Astrocyte (in vitro differentiated cells and primary cell): ENCODE data around the gene RFESD. TPM values are rescaled to one million over a fixed set of nuclear protein-coding genes. Genes with fewer than 3 reads are reported as not detected.

ENCODE experiments used
- DNase-seq: peaks from one replicate; pipeline ENCODE4 v3.0.0-alpha.2; 2010; ENCODE audit warnings: low read depth
- FAIRE-seq: peaks from 2 replicates; lab custom pipeline; 2011; peaks lifted over from hg19 to GRCh38; lab: Jason Lieb, UNC
- H2AFZ ChIP-seq: 2 replicates; pipeline ENCODE4 v1.6.0; 2012; ENCODE audit warnings: low read depth, low read length, inconsistent platforms
- H3K27ac ChIP-seq: 2 replicates; pipeline ENCODE4 v1.5.1; 2011; ENCODE audit warnings: low read depth, low read length, inconsistent platforms
- H3K27me3 ChIP-seq: 2 replicates; pipeline ENCODE4 v1.6.0; 2011; ENCODE audit warnings: low read length, inconsistent platforms; ENCODE audit not compliant: insufficient read depth
- H3K36me3 ChIP-seq: 2 replicates; pipeline ENCODE4 v1.5.1; 2011; ENCODE audit warnings: low read length, inconsistent platforms; ENCODE audit not compliant: insufficient read depth
- H3K4me1 ChIP-seq: 2 replicates; pipeline ENCODE4 v1.5.1; 2011; ENCODE audit warnings: low read length, inconsistent platforms; ENCODE audit not compliant: insufficient read depth
- H3K4me2 ChIP-seq: 2 replicates; pipeline ENCODE4 v1.6.0; 2012; ENCODE audit warnings: low read length, inconsistent platforms
- H3K4me3 ChIP-seq: 2 replicates; pipeline ENCODE4 v1.5.1; 2011; ENCODE audit warnings: low read depth, mild to moderate bottlenecking, low read length, inconsistent platforms; ENCODE audit not compliant: insufficient read depth
- H3K79me2 ChIP-seq: 2 replicates; pipeline ENCODE4 v1.6.0; 2012; ENCODE audit warnings: mild to moderate bottlenecking, low read length, inconsistent platforms; ENCODE audit not compliant: insufficient read depth
- H3K9ac ChIP-seq: 2 replicates; pipeline ENCODE4 v1.6.0; 2012; ENCODE audit warnings: mild to moderate bottlenecking, low read length, inconsistent platforms
- H3K9me3 ChIP-seq: 2 replicates; pipeline ENCODE4 v1.5.1; 2012; ENCODE audit warnings: low read depth, mild to moderate bottlenecking, low read length, inconsistent platforms; ENCODE audit not compliant: insufficient read depth
- H4K20me1 ChIP-seq: 2 replicates; pipeline ENCODE4 v1.6.0; 2012; ENCODE audit warnings: low read length, inconsistent platforms; ENCODE audit not compliant: insufficient read depth
- H3K27ac Mint-ChIP-seq: one replicate; pipeline ENCODE4 v1.8.0; 2021; ENCODE audit warnings: mild to moderate bottlenecking, mixed read lengths; ENCODE audit not compliant: unreplicated experiment
- H3K27me3 Mint-ChIP-seq: one replicate; pipeline ENCODE4 v1.8.0; 2021; ENCODE audit warnings: low read depth, mixed read lengths; ENCODE audit not compliant: unreplicated experiment
- H3K36me3 Mint-ChIP-seq: one replicate; pipeline ENCODE4 v1.8.0; 2021; ENCODE audit warnings: low read depth, mixed read lengths; ENCODE audit not compliant: unreplicated experiment
- H3K4me1 Mint-ChIP-seq: one replicate; pipeline ENCODE4 v1.8.0; 2021; ENCODE audit warnings: low read depth, mixed read lengths; ENCODE audit not compliant: unreplicated experiment
- H3K4me3 Mint-ChIP-seq: one replicate; pipeline ENCODE4 v1.8.0; 2021; ENCODE audit warnings: mild to moderate bottlenecking, moderate library complexity, mixed read lengths; ENCODE audit not compliant: unreplicated experiment
- H3K9me3 Mint-ChIP-seq: one replicate; pipeline ENCODE4 v1.8.0; 2021; ENCODE audit warnings: mild to moderate bottlenecking, mixed read lengths; ENCODE audit not compliant: unreplicated experiment
- CTCF ChIP-seq: IDR thresholded peaks from 2 replicates; pipeline ENCODE4 v1.5.1; 2011; ENCODE audit warnings: low read depth, mild to moderate bottlenecking, inconsistent platforms, low read length, moderate library complexity; ENCODE audit not compliant: insufficient read depth
- EZH2 ChIP-seq: IDR thresholded peaks from 2 replicates; pipeline ENCODE4 v1.6.1; 2012; ENCODE audit warnings: mild to moderate bottlenecking, low read length, inconsistent platforms; ENCODE audit not compliant: insufficient read depth
- total RNA-seq: library from RNA; stranded (reverse); gene quantifications from 2 replicates; pipeline ENCODE4 v1.2.1, GENCODE V29; 2021

Gene RFESD
- total RNA-seq, 1 donor from 2014 or later = 2.2 TPM

GRCh38 chr5:95626701-95627100 lies 19.9 kb upstream of the RFESD start:
- Histone ChIP-seq H3K4me2 (no peak overlapping the region), H3K9me3 (peaks cover 3% of the 10 kb centered on the region), H3K27ac (no peak overlapping the region), H3K27me3 (peaks cover 2% of the 10 kb centered on the region), H3K4me1 (peaks cover 11% of the 10 kb centered on the region), H3K4me3 (no peak overlapping the region), H4K20me1 (no peaks in the 10 kb centered on the region), H3K36me3 (no peaks in the 10 kb centered on the region), H3K79me2 (no peaks in the 10 kb centered on the region), H2AFZ (no peak overlapping the region), H3K9ac (no peak overlapping the region)
- Mint-ChIP-seq H3K9me3 (peaks cover 6% of the 10 kb centered on the region), H3K27ac (no peak overlapping the region), H3K27me3 (peaks cover 23% of the 10 kb centered on the region), H3K36me3 (no peaks in the 10 kb centered on the region), H3K4me3 (no peak overlapping the region), H3K4me1 (peaks cover 13% of the 10 kb centered on the region)
- TF ChIP-seq EZH2 (no peak), CTCF (no peak)
- FAIRE-seq = no peak
- no peak for DNase-seq

- Mint-ChIP-seq H3K4me1 (peaks cover 20% of the 10 kb centered on the region), H3K27me3 (peaks cover 12% of the 10 kb centered on the region), H3K4me3 (no peak overlapping the region), H3K9me3 (peaks cover 5% of the 10 kb centered on the region), H3K36me3 (no peaks in the 10 kb centered on the region), H3K27ac (no peak overlapping the region)
- Histone ChIP-seq H4K20me1 (no peaks in the 10 kb centered on the region), H3K36me3 (no peaks in the 10 kb centered on the region), H3K27ac (no peak overlapping the region), H3K4me2 (no peak overlapping the region), H3K4me1 (peaks cover 13% of the 10 kb centered on the region), H3K79me2 (no peaks in the 10 kb centered on the region), H2AFZ (no peak overlapping the region), H3K4me3 (no peak overlapping the region), H3K9ac (no peak overlapping the region), H3K27me3 (no peaks in the 10 kb centered on the region), H3K9me3 (peaks cover 3% of the 10 kb centered on the region)
- DNase-seq (no peak), FAIRE-seq (no peak)
- TF ChIP-seq EZH2 (no peak), CTCF (no peak)
Observed at GRCh38 chr5:95627971-95628810, 18.4 kb upstream of the RFESD start.

- Histone ChIP-seq H3K27me3 (no peaks in the 10 kb centered on the region), H3K9ac (no peak overlapping the region), H3K36me3 (no peaks in the 10 kb centered on the region), H3K27ac (no peak overlapping the region), H4K20me1 (no peaks in the 10 kb centered on the region), H3K4me2 (no peak overlapping the region), H3K79me2 (no peaks in the 10 kb centered on the region), H3K9me3 (peaks cover 3% of the 10 kb centered on the region), H3K4me3 (no peak overlapping the region), H3K4me1 (peaks cover 13% of the 10 kb centered on the region), H2AFZ (no peak overlapping the region)
- FAIRE-seq (no peak), DNase-seq (no peak)
- peaks cover 5% of the 10 kb centered on the region for H3K9me3 Mint-ChIP-seq
- H3K4me3 Mint-ChIP-seq = no peak overlapping the region
- no peak overlapping the region for H3K27ac Mint-ChIP-seq
- no peaks in the 10 kb centered on the region for H3K36me3 Mint-ChIP-seq
- peaks cover 6% of the 10 kb centered on the region for H3K27me3 Mint-ChIP-seq
- TF ChIP-seq EZH2 (no peak), CTCF (no peak)
- H3K4me1 Mint-ChIP-seq = peaks cover 20% of the 10 kb centered on the region
Observed at GRCh38 chr5:95628933-95629332, 17.6 kb upstream of the RFESD start.
